Medulla oblongata (tissue), 1 donor: ENCODE measurements around the gene TBC1D8B.

Experiments used
- DNase-seq: peaks from one replicate; pipeline ENCODE4 v3.0.0-alpha.2; 2015; ENCODE audit errors: extremely low spot score

The TBC1D8B gene

DNA sequence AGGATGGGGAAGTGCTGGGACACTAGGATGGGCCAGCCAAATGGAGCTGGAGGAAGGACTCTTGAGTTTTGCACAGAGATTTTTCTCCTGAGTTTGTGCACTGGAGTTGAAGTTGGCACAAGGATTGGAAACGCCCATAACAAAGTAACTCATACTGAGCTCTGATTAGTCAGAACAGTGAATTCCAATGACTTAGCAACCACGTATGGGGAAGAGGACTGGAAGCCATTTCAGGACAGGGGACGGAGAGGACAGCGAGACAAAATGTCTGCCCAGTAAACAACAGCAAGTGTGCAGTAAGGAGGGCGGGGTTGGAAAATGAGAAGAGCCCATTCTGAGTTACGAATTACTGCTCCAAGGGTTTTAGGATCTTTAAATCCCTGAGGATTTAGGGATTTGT, 94.8 kb downstream of the TBC1D8B start:
- DNase-seq = no peak

DNA sequence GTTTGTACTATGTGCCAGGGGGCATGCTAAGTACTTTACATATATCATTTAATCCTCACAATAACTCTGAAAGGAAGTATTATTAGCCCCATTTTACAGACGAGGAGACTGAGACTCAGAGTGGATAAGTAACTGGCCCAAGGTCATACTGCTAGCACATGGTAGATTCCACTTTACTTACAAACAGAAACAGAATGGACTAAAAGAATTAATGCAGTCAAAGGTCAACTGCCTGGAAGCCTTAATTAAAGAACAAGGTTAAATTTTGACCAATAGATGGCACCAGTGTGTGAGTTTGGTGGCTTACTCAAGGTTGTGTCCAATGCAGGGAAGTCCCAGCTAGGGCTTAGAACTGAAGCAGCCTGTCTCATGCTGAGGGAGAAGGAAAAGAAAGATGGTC, 96.0 kb downstream of the TBC1D8B start:
- peak; percentile 40 for DNase-seq

DNA sequence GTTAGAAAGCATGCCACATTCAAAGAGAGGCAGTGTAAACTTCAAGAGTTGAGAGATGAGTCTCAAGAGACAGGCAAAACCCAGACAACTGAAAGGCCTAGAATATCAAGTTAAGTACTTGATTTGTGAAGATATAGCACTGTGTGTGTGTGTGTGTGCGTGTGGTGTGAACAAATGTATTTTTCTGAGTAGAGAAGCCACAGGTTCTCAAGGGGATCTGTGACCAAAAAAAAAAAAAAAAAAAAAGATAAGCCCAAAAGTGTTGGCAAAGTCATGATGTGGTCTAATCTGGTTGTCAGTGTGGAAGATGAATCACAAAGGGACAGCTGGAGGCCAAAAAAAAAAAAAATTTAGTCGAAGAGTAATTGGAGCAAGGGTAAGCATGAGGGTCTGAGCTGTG, 96.8 kb downstream of the TBC1D8B start:
- DNase-seq = no peak

DNA sequence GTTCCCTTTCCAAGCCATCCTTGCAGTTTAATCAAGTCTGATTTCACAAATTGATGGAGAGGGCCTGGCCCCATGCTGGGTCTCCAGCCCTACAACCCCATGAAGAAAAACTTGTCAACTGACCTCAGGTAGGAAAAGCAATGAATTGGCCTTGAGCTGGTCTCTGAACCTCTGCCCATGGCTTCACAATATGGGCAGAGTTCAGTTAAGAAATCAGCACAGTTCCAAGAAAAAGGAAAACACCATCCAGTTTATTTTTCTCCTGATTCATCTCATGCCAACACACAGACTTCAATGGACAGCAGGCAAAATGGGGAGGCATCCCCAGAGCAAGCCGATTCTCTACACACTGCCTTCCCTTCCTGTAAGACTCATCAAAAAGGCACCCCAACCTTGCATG, 97.4 kb downstream of the TBC1D8B start:
- no peak for DNase-seq

DNA sequence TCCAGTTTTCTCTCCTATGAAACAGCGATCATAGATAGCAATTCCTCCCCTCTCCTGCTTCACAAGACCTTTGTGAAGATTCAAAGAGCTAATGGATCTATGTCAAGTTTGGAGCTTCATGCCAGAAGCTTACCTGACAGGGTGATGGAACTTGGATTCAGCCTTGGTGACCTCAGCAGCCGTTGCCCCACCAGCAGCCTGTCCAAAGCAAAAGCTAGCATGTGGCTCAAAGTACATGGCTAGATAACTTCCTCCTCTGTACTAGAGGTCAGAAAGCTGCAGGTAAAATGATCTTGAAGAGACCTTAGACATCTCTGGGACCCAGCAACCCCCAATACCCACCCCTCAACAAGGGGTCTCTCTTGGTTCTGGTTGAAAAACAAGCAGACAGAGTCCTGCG, 98.9 kb downstream of the TBC1D8B start:
- no peak for DNase-seq

DNA sequence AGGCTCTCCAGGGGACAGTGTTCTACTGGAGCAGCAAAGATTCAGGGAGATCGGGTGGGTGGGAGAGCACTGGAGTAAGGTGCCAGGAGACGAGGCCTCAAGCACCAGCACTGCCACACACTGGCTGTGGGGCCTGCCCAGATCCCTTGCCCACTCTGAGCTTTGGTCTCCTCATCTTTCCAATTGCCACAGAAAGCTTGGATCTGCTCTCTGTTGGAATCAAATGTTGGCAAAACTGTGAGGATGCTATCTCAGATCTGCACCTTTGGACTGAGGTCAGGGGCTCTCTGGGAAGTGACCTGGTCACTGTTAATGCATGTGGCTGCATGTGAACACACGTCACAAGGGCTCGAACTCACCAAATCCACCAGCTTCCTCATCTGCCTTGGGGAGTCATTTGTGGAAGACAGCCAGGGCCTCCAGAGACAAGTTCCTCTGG, 99.3 kb downstream of the TBC1D8B start:
- no peak for DNase-seq

DNA sequence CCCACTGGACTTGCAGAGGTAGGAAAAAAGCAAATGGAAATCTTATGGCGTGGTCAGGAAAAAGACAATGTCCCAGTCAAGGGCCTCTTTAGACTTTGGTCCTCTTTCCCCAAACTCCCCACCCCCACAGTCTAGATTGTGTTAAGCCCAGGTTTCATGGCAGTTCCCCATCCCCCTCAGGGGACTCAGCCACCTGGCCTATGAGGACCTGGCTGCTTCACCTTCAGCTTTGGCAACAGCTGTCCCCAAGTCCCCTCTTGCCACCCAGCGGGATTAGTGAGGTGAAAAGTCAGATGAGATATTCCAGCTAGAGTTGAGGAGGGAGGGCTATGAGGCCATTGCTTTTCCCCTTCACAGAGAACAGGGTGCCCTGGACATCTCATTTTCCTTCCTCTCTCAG, 100.2 kb downstream of the TBC1D8B start:
- DNase-seq = no peak

DNA sequence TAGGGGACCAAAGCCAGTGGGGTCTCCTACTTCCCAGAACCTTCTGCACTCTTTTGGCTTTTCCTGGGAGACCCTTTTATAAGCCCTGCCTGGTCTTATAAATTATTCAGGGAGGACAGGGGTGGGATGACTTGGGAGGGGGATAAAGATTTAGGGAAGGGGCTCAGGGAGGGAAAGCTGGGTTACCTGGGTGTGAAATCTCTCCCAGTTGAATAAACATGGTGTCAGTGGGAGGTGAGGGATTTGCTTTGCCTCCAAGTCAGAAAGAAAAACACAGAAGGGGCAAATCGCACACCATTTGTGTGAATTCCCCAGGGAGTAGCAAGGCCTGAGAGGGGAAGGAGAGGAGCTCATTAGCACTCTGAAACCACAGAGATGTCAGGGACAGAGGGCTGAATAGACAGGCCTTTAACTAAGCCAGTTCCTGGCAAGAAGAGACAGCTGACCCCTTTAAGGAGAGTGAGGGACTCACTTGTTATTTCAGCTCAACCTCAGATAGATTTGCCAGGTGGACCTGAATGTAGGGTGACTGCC, 100.9 kb downstream of the TBC1D8B start, which contains the start of gene RIPPLY1:
Gene RIPPLY1 (minus strand): TSS at position 51 of the 534 bp plus-strand sequence. CDS start 54 bp downstream, outside the sequence.
- no peak for DNase-seq

DNA sequence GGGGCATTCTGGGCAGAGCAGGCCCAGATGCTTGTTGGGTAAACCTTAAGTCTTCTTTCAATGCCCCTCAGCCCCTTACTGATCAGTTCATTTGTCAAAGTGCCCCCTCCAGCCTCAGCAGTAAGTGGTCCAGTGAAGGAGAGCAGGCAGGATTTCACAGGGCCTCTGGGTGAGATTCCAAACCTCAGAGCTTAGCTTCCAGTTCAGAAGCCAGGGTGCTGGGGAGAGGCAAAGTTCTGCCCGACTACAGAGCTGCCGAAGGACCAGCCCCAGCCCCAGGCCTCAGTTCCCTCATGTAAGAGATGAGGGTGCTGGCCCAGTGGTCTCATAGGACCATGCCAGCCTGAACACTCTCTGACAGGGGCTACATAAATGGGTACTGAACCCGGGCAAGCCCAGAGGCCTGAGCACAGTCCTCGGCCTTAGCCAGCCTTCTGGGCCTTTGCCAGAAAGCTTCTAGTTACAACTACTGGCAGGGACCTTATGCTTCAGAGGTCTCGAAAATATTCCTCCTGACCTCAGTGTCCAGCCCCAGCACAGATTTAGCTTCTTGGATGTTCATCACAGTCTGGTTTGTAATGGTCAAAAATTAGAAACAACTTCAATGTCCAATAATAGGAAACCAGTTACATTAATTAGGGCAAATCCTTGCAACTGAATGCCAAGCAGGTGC, 101.5 kb downstream of the TBC1D8B start:
- no peak for DNase-seq

DNA sequence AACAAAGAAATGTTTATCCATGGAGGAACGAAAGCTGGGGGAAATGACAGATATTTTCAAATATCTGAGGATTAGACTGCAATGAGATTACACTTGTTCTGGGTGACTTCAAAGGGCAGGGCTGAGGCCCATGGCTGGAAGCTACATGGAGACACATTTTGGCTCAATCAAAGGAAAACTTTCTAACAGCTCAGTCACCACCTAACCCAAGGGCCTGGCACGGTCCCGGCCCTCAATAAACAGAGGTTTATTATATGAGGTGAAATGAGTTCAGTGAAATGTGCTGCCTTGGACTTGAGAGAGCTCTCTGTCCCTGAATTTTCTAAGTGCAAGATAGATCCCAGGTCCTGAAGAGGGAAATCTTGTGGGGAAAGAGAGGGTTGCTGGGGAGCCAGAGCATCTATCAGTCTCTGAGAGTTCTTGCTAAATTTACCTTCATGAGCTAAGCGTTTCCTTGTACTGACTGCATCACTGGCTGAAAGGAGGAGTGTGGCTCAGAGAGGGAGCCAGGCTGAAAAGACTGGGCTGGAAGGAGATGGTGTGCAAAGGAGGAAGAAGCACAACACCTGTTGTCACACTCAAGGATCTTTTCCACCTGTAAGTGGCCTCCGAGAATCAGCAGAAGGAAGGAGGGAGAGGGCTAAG, 102.7 kb downstream of the TBC1D8B start:
- DNase-seq = no peak

DNA sequence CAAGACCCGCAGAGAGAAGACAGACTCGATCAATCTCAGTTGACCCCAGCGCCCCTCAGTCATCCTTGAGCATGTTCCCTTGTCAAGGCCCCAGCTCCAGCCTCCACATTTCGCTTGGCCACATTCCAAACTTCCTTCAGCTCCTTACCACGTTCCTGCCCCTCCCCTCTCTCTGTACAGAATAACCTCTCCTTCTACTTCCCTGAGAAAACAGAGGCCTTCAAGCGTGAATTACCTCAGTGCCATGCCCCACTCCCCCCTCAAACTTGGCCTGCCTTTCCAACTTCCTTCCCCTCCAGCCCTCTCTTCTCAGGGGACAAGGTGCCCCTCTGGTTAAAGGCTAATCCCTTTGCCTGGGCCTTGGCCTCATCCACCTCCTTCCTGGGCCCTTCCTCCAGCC, 103.9 kb downstream of the TBC1D8B start:
- no peak for DNase-seq

DNA sequence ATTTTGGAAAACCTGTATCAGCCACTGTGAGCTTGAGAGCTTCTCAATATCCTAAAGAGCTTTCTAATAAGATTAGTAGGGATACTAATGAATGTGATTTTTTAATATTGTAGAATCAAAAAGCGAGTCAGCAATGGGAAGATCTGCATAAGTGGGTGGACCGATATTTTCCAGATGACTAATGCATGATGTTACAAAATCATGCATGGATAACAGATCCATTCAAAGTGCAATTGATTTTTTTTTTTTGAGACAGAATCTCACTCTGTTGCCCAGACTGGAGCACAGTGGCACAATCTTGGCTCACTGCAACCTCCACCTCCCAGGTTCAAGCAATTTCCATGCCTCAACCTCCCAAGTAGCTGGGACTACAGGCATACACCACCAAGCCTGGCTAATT, 110.4 kb downstream of the TBC1D8B start:
- no peak for DNase-seq

DNA sequence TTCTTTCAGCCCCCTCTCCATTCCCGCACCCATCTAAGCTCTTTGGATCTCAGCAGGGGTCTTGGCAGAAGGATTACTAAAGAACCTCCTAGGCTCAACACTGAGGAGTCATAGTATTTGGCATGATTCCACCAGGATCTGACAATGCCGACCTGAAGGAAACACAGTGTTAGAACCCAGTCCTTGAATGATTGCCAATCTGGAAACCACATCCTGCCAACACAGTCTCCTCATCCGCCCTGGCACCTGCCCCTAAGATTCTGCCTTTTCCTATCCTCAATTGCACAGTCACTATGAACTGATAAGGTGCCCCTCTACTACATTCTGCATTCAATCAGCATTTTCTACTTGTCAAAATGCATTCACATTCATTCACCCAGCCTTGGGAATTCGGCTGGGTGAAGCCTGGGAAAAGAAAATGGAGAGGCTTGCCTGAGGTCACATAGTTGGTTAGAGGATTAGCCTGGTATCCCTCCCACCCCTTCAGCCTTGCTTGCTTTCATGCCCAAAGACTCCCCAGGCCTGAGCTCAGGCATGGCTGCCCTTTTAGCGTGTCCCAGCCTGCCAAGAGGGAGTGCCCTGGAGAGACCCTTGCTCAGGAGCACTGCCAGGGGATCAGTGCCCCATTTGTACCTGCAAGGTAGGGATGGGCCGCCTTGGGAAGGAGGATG, 115.5 kb downstream of the TBC1D8B start:
- no peak for DNase-seq

DNA sequence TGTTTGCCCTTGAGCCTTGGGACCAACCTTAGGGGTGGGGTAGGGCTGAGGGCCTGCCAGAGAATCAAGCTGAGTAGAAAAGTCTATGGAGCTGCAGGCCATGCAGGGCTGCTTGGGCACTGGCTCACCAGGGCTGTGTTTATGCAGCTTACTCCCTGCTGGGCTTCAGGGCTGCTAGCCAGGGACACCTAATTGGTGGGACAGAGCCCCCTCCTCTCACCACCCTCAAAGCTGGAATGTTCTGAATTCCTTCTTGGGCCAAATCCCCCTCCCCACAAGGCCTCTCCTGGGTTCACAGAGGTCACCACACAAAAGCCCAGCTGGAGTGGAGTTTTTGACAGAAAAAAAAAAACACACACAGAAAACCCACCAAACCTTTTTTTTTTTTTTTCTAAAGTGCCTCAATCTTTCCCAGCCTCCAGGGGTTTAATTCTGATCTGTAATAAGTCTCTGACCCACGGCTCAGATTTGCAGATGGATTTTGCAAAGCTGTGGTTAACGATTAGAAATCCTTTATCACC, 117.5 kb downstream of the TBC1D8B start, which contains the start of gene CLDN2:
Gene CLDN2 (plus strand): TSS at position 471 of the 521 bp plus-strand sequence. CDS start 7,827 bp downstream, outside the sequence.
- no peak for DNase-seq

DNA sequence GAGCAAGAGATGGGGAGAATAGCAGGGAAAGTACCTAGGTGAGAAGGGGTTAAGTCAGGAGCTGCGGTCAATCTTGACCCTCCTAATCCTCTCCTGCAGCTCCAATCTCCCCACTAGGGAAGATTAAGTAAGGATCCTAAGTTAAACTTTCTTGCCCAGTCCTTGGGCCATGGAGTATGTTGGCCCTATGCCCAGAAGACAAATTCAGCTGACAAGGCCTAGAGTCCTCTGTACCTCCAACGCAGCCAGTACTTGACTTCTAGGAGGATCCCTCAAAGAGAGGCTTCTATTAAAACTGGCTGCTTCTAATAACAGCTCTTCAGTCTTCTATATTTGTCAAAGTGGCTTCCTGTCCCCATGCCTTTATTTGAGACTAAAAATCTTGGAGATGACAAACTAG, 119.2 kb downstream of the TBC1D8B start:
- DNase-seq = no peak
